H9 (cell line): ENCODE data around the gene RNF126. TPM values are rescaled to one million over a fixed set of nuclear protein-coding genes. Genes with fewer than 3 reads are reported as not detected.

Source experiments
- DNase-seq: peaks from one replicate; pipeline ENCODE4 v3.0.0-alpha.2; 2017
- H2AFZ ChIP-seq: one replicate; pipeline ENCODE4 v1.6.1; 2013; ENCODE audit warnings: mild to moderate bottlenecking, low read length, control low read depth, moderate library complexity
- H2AK5ac ChIP-seq: 2 replicates; pipeline ENCODE4 v1.6.1; 2013; ENCODE audit warnings: low read length, control low read depth, mixed read lengths; ENCODE audit not compliant: insufficient read length
- H2BK120ac ChIP-seq: one replicate; pipeline ENCODE4 v1.6.1; 2013; ENCODE audit warnings: low read depth, mild to moderate bottlenecking, low read length, control low read depth, inconsistent platforms; ENCODE audit not compliant: poor library complexity, severe bottlenecking
- H2BK12ac ChIP-seq: 2 replicates; pipeline ENCODE4 v1.6.1; 2013; ENCODE audit warnings: low read length, control low read depth, mixed read lengths, low read depth; ENCODE audit not compliant: insufficient read length
- H2BK15ac ChIP-seq: 2 replicates; pipeline ENCODE4 v1.6.1; 2013; ENCODE audit warnings: low read depth, low read length, control low read depth
- H2BK20ac ChIP-seq: one replicate; pipeline ENCODE4 v1.6.1; 2013; ENCODE audit warnings: low read depth, mild to moderate bottlenecking, low read length, control low read depth, inconsistent platforms; ENCODE audit not compliant: poor library complexity, severe bottlenecking
- H2BK5ac ChIP-seq: 2 replicates; pipeline ENCODE4 v1.6.1; 2013; ENCODE audit warnings: low read length, control low read depth, mixed read lengths; ENCODE audit not compliant: insufficient read length
- H3K14ac ChIP-seq: 2 replicates; pipeline ENCODE4 v1.6.1; 2013; ENCODE audit warnings: low read length, control low read depth; ENCODE audit not compliant: insufficient read depth
- H3K18ac ChIP-seq: 2 replicates; pipeline ENCODE4 v1.6.1; 2013; ENCODE audit warnings: low read depth, mild to moderate bottlenecking, mixed read lengths, low read length, control low read depth; ENCODE audit not compliant: insufficient read length
- H3K23ac ChIP-seq: 2 replicates; pipeline ENCODE4 v1.6.1; 2013; ENCODE audit warnings: low read length, control low read depth, mixed read lengths, low read depth; ENCODE audit not compliant: insufficient read length
- H3K23me2 ChIP-seq: 2 replicates; pipeline ENCODE4 v1.6.1; 2013; ENCODE audit warnings: low read depth, mild to moderate bottlenecking, mixed read lengths, low read length, control low read depth; ENCODE audit not compliant: insufficient read length, poor library complexity, severe bottlenecking
- H3K27ac ChIP-seq: 2 replicates; pipeline ENCODE4 v1.5.1; 2013; ENCODE audit warnings: low read length, control low read depth, mixed read lengths, low read depth; ENCODE audit not compliant: insufficient read length
- H3K27me3 ChIP-seq: 2 replicates; pipeline ENCODE4 v1.6.1; 2013; ENCODE audit warnings: low read length, control low read depth, inconsistent platforms; ENCODE audit not compliant: insufficient read depth
- H3K4ac ChIP-seq: 2 replicates; pipeline ENCODE4 v1.6.1; 2013; ENCODE audit warnings: low read depth, mild to moderate bottlenecking, control low read depth, inconsistent platforms, low read length, moderate library complexity
- H3K4me1 ChIP-seq: 2 replicates; pipeline ENCODE4 v1.6.1; 2013; ENCODE audit warnings: low read length, control low read depth, inconsistent platforms; ENCODE audit not compliant: insufficient read depth
- H3K4me2 ChIP-seq: 2 replicates; pipeline ENCODE4 v1.6.1; 2013; ENCODE audit warnings: low read length, control low read depth, mixed read lengths; ENCODE audit not compliant: insufficient read length, insufficient read depth
- H3K56ac ChIP-seq: 2 replicates; pipeline ENCODE4 v1.6.1; 2013; ENCODE audit warnings: low read depth, mild to moderate bottlenecking, mixed read lengths, low read length, control low read depth; ENCODE audit not compliant: insufficient read length
- H3K79me1 ChIP-seq: 2 replicates; pipeline ENCODE4 v1.6.1; 2013; ENCODE audit warnings: low read depth, mild to moderate bottlenecking, moderate library complexity, low read length, control low read depth, inconsistent platforms; ENCODE audit not compliant: insufficient read depth, poor library complexity, severe bottlenecking
- H3K79me2 ChIP-seq: 2 replicates; pipeline ENCODE4 v1.6.1; 2013; ENCODE audit warnings: low read length, control low read depth, inconsistent platforms; ENCODE audit not compliant: insufficient read depth
- H3K9ac ChIP-seq: 2 replicates; pipeline ENCODE4 v1.6.1; 2013; ENCODE audit warnings: low read length, control low read depth, mixed read lengths; ENCODE audit not compliant: insufficient read length; ENCODE audit errors: extremely low read depth
- H3K9me3 ChIP-seq: one replicate; pipeline ENCODE4 v1.6.1; 2013; ENCODE audit warnings: low read depth, low read length, inconsistent platforms; ENCODE audit not compliant: control insufficient read depth
- H3T11ph ChIP-seq: one replicate; pipeline ENCODE4 v1.6.1; 2013; ENCODE audit warnings: mild to moderate bottlenecking, low read length, control low read depth, inconsistent platforms
- H4K20me1 ChIP-seq: one replicate; pipeline ENCODE4 v1.6.1; 2013; ENCODE audit not compliant: control insufficient read depth, insufficient read length, insufficient read depth
- H4K5ac ChIP-seq: 2 replicates; pipeline ENCODE4 v1.6.1; 2013; ENCODE audit warnings: low read depth, mild to moderate bottlenecking, mixed read lengths, low read length, control low read depth; ENCODE audit not compliant: insufficient read length
- H4K8ac ChIP-seq: replicated peaks from 2 replicates; pipeline ENCODE4 v1.6.1; 2013; ENCODE audit warnings: low read length, control low read depth, mixed read lengths, low read depth; ENCODE audit not compliant: insufficient read length
- H4K91ac ChIP-seq: 2 replicates; pipeline ENCODE4 v1.6.1; 2013; ENCODE audit warnings: low read depth, mild to moderate bottlenecking, moderate library complexity, mixed read lengths, low read length, control low read depth; ENCODE audit not compliant: insufficient read length
- H3K27ac Mint-ChIP-seq, 3 experiments: 2 replicates in 2 of 3; 3 replicates in 1 of 3; pipeline ENCODE4 v1.8.0; 2020 to 2021; ENCODE audit warnings: mixed read lengths in 3 of 3, mild to moderate bottlenecking in 1 of 3, moderate library complexity in 1 of 3
- H3K27me3 Mint-ChIP-seq: 2 replicates; pipeline ENCODE4 v1.8.0; 2021; ENCODE audit warnings: low read depth, mild to moderate bottlenecking, moderate library complexity, mixed read lengths
- H3K36me3 Mint-ChIP-seq, 3 experiments: 2 replicates in 2 of 3; 3 replicates in 1 of 3; pipeline ENCODE4 v1.8.0; 2020 to 2021; ENCODE audit warnings: low read depth in 3 of 3, mixed read lengths in 3 of 3; ENCODE audit not compliant: insufficient read depth in 1 of 3
- H3K4me1 Mint-ChIP-seq, 2 experiments: 2 replicates each; pipeline ENCODE4 v1.8.0; 2020; ENCODE audit warnings: mixed read lengths in 2 of 2
- H3K4me3 Mint-ChIP-seq, 2 experiments: 2 replicates in 1 of 2; 3 replicates in 1 of 2; pipeline ENCODE4 v1.8.0; 2020 to 2021; ENCODE audit warnings: mild to moderate bottlenecking in 2 of 2, mixed read lengths in 2 of 2, moderate library complexity in 1 of 2
- H3K9me3 Mint-ChIP-seq, 2 experiments: 2 replicates in 1 of 2; 3 replicates in 1 of 2; pipeline ENCODE4 v1.8.0; 2020; ENCODE audit warnings: mild to moderate bottlenecking in 2 of 2, mixed read lengths in 2 of 2, moderate library complexity in 1 of 2
- CTCF ChIP-seq: fragments of 200-600 bp; sonication (generic); conservative IDR thresholded peaks from 3 replicates; pipeline ENCODE4 v1.8.0; 2021; ENCODE audit warnings: antibody characterized with exemption, mild to moderate bottlenecking
- WGBS: extraction: QIAGEN DNeasy Blood & Tissue Kit; methylation state at CpG from one replicate; pipeline ENCODE4 v1.1.7; 2013; ENCODE audit warnings: missing lambda C conversion rate, low lambda C conversion rate, mixed read lengths; ENCODE audit not compliant: insufficient read length; ENCODE audit errors: extremely low coverage; 5-methylcytosine and 5-hydroxymethylcytosine counted together
- total RNA-seq: library from RNA; stranded (reverse); gene quantifications from 2 replicates; pipeline ENCODE4 v1.2.1, GENCODE V29; 2021

Gene RNF126
- total RNA-seq, 1 experiment from 2014 or later, result 81.9 TPM

GRCh38 chr19:661427-662196, 1.4 kb downstream of the RNF126 start:
- Histone ChIP-seq H3K4me1 (no peaks in the 10 kb centered on the region; the same call in 1 of the 2 replicates), H3T11ph (no peak overlapping the region), H2BK12ac (no peak overlapping the region), H2BK20ac (no peak overlapping the region), H3K9me3 (no peaks in the 10 kb centered on the region), H4K91ac (no peak overlapping the region), H3K4ac (no peak overlapping the region), H3K23ac (no peak overlapping the region), H2BK5ac (no peak overlapping the region), H3K14ac (no peak overlapping the region), H3K18ac (no peak overlapping the region), H3K4me2 (peak overlapping the region; percentile 69), H2AK5ac (no peak overlapping the region), H3K27ac (no peak overlapping the region), H3K56ac (no peak overlapping the region), H3K9ac (peak overlapping the region; percentile 73), H2AFZ (no peak overlapping the region), H4K20me1 (peaks cover 8% of the 10 kb centered on the region), H3K27me3 (no peaks in the 10 kb centered on the region), H4K8ac (no peak overlapping the region), H2BK120ac (no peak overlapping the region), H2BK15ac (no peak overlapping the region), H4K5ac (no peak overlapping the region), H3K79me1 (peaks cover 5% of the 10 kb centered on the region), H3K23me2 (peaks cover 7% of the 10 kb centered on the region), H3K79me2 (peaks cover 56% of the 10 kb centered on the region; the same call in 1 of the 2 replicates)
- Mint-ChIP-seq H3K27me3 (peaks cover 15% of the 10 kb centered on the region), H3K27ac (peak overlapping the region in 2 of 3 experiments; percentile 83 to 85; a peak in 3 of 7 replicates), H3K9me3 (peaks cover 0 to 3% of the 10 kb centered on the region in 2 experiments; a peak in 2 of 5 replicates), H3K4me3 (peak overlapping the region; percentile 76 to 85), H3K4me1 (peaks cover 13 to 18% of the 10 kb centered on the region in 2 experiments), H3K36me3 (peaks cover 0 to 4% (median 2%) of the 10 kb centered on the region in 3 experiments; a peak in 3 of 7 replicates)
- TF ChIP-seq CTCF, result no peak
- no CpG with 5 or more reads among the region's 31 CpGs for WGBS
- DNase-seq, result no peak
